ENCODE data around the gene IL18BP.

The IL18BP gene

DNA sequence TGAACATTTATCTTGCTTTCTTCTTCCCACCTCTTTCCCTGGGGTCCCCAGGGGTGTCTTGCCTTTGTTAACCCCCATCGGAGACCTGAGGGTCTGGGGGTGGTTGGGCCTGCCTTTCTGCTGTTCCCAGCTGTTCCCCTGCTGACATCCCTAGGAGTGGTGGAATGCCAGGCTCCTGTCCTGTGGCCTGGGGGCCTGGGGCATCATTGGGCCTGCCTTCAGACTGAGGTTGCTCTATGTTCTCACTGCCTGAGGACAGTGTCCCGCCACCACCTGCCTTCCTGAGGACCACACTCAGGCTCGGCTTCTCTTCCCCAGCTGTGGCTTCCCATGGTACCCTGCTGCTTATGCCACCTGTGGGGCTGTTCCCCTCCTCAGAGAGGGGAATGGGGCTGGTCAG lies 1.1 kb upstream of the IL18BP start:
- no peak for DNase-seq

DNA sequence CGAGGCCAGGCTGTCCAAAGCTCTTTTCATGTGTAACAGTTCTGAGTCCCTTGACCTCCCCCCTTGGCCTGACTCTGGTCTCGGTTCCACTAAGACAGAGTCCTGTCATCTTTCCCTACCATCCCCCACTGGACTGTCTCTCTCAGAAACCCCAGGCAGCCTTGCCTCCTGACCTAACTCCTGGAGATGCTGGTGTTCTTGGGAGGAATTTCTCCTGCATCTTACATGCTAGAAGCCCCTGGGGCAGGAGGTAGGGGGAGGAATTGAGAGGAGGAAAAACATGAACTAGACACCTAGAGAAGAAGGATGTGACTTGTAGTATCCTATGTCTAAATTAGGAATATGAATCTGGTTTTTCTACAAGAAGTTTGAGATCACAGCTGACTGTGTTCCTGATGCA lies 648 bp upstream of the IL18BP start:
- DNase-seq = no peak

DNA sequence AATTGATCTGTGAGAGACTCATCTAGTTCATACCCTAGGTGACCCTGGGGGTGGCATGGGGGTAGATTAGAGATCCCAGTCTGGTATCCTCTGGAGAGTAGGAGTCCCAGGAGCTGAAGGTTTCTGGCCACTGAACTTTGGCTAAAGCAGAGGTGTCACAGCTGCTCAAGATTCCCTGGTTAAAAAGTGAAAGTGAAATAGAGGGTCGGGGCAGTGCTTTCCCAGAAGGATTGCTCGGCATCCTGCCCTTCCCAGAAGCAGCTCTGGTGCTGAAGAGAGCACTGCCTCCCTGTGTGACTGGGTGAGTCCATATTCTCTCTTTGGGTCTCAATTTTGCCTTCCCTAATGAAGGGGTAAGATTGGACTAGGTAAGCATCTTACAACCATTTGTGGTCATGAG lies 653 bp downstream of the IL18BP start:
- DNase-seq = peak; percentile 20

DNA sequence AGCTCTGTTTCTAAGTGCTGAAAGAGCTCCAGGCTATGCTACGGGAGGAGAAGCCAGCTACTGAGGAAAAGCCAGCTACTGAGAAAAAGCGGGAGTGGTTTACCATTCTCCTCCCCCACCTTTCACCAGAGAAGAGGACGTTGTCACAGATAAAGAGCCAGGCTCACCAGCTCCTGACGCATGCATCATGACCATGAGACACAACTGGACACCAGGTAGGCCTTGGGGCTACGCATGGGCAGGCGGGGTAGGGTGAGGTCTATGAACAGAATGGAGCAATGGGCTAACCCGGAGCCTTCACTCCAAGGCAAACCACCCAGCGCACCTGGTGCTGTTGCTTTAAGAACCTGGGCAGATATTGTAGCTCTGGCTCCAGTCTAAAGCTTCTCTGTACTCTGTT lies 1.1 kb downstream of the IL18BP start:
- no peak for DNase-seq

DNA sequence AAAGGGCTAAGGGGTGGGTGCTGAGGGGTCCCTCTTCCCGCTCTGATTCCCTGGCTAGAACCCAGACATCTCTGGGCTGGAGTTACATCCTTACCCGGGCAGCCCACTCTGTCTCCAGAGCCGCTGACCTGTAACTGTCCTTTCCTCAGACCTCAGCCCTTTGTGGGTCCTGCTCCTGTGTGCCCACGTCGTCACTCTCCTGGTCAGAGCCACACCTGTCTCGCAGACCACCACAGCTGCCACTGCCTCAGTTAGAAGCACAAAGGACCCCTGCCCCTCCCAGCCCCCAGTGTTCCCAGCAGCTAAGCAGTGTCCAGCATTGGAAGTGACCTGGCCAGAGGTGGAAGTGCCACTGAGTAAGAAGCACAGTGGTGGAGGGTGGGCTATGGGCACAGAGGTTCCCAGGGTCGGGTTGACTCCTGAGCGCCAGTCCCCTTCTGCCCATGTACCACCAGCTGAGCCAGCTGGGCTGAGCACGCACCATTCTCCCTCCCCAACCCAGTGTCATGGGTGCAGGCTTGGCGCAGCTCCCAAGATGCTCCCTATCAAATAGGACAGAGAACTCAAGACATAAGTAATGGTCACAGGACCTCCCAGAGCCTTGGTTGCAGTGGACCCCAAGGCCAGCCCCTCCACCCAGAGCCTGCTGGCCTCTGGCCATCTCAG lies 1.6 kb downstream of the IL18BP start:
- DNase-seq = no peak

DNA sequence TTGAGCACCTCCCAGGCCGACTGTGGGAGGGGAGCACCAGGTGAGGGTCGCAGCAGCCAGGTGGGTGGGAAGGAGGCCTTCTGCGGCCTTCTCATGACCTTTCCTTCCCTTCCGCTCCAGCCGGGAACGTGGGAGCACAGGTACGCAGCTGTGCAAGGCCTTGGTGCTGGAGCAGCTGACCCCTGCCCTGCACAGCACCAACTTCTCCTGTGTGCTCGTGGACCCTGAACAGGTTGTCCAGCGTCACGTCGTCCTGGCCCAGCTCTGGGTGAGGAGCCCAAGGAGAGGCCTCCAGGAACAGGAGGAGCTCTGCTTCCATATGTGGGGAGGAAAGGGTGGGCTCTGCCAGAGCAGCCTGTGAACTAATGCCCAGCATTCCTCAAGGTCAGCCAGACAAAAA lies 2.6 kb downstream of the IL18BP start:
- DNase-seq = no peak

DNA sequence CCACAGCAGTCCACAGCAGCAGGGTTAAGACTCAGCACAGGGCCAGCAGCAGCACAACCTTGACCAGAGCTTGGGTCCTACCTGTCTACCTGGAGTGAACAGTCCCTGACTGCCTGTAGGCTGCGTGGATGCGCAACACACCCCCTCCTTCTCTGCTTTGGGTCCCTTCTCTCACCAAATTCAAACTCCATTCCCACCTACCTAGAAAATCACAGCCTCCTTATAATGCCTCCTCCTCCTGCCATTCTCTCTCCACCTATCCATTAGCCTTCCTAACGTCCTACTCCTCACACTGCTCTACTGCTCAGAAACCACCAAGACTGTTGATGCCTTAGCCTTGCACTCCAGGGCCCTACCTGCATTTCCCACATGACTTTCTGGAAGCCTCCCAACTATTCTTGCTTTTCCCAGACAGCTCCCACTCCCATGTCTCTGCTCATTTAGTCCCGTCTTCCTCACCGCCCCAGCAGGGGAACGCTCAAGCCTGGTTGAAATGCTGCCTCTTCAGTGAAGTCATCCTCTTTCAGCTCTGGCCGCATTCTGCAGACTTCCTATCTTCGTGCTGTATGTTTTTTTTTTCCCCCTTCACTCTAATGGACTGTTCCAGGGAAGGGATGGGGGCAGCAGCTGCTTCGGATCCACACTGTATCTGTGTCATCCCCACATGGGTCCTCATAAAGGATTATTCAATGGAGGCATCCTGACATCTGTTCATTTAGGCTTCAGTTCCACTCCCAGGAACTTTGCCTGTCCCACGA lies 3.3 kb downstream of the IL18BP start:
- peak; percentile 36 for DNase-seq

DNA sequence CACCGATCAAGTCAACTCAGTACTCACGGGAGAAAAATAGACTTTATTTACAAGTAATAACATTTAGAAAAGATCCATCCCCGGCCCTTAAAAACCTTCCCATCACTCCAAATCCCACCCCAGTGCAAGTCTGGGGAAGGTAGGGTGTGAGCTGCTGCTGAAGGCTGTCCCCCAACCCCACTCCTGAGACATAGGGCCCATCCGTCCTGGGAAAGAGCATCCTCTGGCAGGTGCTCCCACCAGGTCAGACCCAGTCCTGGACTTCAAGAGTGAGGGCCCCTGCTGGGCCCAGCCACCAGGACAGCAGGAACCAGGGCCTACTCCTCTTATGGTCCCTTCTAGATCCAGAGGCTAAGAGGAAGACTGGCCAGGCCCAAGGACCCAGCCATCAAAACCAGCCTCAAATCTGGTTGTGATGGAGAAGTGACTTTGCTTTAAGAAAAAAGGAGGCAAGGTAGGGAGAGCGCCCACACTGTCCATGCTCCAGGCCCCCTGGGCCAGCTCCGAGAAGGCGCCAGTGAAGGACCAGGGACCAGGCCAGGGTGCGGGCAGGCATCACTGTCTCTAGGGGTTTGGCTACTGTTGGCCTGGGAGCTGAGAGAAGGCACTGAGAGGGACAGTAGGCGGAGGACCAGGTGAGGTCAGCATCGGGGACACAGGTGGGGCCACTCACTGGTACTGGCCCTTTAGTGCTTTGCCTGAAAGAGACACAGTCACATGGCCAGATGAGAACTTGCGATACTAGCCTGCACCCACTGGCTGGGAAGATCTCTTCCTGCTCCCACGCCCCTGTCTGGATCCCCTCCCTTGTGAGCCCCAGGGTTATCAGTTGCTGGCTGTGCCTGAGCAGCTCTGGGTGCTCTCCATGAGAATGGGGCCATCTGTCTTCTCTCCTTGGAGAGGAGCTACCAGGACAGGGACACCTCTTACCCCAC lies 4.4 kb downstream of the IL18BP start:
- DNase-seq = no peak

DNA sequence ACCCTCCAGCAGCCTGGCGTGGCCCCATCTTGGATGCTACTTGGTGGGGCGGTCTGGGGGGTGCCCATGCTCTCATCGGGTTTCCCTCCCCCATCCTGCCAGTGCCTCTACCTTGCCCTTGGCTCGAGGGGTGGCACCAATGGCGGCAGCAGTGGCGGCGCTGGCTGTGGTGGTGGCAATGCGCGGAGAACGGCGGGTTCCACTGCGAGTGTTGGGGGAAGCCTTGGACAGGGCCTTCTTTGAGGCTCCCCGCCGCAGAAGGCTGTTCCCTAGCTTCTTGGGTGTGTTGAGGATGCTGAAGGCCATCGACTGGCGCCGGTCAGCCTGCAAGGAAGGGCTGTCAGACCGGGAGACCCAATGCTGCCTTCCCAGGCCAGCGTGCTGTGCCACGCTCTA lies 5.1 kb downstream of the IL18BP start:
- no peak for DNase-seq

DNA sequence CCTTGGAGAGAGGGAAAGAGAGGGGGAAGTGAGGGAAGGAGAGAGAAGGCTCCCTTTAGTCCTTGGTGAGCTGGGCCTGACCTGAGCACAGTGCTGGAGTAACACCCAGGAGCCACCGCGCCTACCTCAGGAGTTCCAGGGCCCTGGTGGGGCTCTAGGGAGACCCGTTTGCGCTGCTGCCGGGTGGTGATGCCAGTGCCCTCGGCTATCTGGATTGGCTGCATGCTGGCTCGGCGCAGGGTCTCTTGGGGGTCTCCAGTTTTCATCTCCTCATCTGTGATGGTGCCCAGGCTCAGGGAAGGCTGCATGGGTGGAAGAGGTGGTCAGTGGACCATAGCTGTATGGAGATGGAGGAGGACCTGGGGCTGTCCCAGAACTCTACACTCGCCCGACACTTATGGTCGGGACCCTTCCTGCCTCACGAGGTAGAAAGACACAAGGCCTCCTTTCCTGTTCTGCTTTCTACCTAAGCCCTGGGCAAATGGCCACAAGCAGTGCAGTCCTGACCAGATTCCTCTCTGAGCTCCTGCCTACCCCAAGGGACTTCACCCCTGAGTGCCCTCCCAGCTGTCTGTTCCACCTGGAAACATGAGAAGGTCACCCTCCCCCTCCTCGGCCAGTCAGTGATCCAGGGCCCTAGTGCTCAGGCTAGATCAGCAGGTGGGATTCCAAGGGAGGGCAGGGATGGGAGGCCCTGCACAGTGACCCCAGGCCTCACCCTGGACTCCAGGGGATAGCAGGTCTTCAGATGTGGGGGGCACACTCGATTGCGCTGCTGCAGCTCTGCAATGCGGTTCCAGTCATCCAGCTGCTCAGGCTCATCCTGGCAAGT lies 6.0 kb downstream of the IL18BP start:
- DNase-seq = no peak

DNA sequence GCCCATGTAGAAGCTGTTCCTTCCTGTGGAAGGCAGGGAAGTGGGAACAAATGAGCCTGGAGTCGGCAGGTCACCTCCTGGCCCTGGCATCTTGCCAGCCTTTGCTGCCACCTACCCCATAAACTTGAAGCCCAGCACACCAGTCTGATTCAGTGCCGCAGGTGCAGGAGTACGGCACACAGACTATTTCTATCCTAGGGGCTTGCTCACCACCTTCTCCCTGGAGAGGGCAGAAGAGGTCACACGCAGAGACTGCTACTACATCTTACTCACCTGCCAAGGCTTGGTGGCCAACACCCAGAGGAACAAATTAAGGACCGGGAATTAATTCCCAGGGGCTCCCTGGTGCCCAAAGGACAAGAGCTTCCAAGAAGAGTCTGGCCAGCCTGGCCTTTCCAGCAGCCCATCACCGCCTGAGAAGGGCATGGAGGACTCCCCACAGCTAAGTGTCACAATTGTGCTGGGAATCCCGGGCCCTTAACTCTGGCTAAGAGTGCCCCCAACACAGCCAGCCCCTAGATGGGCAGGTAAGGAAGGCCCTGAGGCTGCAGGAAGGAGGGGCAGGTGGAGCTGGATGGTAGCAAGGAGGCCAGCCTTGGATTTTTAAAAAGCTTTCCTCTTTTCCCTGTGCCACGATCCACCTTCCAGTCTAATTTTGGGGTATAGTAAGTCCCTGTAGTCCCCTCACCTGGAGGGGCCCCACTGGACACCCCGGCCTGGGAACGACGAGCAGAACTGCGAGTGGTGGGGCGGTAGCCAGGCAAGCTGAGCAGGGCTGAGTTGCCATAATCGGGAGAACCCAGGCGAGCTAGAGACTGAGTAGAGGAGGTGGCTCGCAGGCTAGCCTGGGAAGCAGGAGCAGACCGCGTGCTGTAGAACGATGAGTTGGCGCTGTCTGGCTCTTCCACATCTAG lies 6.9 kb downstream of the IL18BP start:
- no peak for DNase-seq

DNA sequence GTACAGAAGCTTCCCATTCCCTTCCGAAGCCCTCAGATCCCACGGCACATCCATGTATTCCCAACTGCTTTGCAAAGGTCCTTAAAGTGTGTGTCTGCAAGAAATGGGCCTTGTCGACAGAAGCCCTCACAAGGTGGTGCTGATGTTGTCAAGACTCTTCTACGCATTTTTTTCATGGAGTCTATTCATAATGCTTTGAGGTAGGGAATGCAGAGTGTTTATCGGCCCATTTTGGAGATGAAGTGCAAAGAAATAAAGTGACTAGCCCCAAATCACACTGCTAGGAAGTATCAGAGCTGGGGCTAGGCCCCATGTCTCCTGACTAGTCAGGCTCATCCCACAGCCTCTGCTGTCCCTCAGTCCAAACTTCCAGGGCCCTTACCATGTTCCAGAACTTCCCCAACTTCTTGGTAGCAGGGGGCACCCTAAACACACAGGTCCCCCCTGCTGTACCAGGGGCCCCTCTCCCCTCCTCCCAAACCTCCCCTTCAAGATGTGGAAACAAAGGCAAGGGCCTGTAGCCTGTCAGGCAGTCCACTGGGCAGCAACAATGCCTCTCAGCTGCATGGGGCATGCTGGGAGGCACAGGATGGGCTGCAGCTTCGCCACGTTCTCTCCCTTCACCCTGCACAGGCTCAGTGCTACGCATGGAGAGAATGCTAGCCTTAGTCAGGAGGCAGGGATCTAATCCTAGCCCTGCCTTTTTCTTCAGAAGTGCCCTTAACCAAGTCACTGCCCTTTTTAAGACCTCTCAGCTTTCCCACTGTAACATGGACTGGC lies 7.8 kb downstream of the IL18BP start:
- no peak for DNase-seq

DNA sequence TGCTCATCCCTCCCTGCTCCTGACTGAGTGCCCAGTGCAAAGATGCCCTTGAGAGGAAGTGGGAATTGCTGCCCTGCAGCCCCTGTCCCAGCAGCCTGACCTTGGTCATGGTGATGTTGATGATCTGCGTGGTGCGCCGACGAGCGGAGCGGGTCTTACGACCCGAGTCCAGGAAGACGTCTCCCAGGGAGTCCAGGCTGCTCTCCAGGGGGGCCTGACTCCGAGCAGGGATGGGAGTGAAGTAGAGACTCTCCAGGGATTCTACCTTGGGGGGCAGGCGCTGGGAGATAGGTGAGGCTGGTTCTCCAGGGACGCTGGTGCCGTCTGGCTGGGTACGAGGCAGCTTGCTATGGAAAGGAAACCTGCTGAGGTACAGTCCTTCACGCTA lies 8.4 kb downstream of the IL18BP start:
- DNase-seq = no peak

DNA sequence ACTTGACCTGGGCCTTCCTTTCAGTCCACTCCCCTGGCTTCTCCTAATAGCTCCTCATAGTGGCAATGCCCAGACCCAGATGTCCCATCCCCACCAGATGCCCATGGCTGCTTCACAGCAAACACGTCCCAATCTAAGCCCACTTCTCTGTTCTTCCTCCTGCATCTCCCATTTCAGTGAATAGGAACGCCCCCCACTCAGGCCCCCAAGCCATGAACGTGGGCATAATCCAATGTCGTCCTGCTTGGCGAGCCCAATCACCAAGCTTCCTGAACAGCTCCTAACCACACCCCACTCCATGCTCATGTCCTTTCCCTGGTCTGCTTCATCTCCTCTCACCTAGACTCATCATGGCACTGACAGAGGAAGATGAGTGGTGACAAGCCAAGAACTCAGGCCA lies 8.9 kb downstream of the IL18BP start:
- no peak for DNase-seq

DNA sequence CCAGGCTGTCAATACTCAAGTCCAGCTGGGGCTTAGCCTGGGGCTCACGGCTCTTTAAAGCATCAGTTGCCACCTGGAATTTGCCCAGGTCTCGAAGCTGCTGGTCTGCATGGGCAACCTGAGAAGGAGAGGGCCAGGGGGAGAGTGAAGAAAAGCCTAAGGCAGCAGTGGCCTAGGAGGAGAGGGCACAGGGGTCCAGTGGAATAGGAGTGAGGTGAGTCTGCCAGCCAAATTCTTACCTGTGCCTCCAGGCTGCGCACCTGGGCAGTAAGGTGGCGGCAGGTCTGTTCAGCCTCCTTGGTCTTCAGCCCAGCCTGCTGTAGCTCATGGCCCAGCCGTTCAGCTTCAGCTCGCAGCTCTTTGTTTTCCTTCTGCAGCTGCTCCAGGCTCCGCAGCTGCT lies 10.0 kb downstream of the IL18BP start:
- DNase-seq = no peak

DNA sequence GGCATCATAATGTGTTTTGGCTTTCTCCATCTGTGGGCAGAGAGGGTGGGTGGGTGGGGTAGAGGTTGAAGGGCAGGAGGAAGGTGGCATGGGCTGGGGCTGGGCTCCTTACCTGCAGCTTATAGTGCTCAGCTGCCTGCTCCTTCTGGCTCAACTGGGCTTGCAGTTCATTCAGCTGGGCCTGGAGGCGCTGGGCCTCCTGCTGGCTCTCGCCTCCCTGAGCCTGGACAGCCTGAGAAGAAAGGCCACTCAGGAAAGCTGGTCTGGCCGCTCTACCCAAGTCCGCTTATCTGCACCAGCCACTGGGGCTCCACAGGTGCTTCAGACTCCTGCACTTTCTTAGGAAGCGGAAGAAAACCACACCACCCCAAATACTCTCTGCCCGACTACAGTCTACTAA lies 10.4 kb downstream of the IL18BP start:
- DNase-seq = no peak

DNA sequence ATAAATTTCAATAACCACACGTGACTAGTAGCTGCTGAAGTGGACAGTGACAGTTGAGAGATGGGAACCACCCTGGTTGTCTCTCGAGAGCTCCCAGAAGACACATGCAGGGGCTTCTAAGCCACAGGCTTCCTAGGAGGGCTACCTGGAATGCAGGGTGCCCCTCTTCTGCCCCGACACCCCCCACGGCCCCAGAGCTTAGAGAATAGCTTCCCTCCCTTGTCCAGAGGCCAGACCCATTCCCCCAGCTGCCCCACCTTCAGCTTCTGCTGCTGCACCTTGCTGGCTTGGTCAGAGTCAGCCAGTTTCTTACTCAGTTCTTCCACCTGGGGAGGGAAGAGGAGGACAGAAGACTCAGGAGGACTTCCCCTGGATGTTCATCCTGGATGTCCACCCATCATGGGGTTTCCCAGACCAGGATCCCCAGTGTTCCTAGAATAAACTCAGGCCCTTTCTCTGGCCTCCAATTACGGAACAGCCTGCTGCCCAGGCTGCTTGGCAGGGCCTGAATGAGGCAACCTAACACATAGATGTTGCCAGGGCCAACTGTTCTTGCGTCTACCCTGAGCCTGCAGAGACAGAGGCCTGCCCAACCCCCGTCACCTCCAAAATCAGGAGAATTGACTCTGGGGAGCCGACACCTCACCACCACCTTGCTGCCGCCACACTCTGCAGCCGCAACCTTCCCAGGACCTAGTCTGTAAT lies 12.0 kb downstream of the IL18BP start:
- no peak for DNase-seq

DNA sequence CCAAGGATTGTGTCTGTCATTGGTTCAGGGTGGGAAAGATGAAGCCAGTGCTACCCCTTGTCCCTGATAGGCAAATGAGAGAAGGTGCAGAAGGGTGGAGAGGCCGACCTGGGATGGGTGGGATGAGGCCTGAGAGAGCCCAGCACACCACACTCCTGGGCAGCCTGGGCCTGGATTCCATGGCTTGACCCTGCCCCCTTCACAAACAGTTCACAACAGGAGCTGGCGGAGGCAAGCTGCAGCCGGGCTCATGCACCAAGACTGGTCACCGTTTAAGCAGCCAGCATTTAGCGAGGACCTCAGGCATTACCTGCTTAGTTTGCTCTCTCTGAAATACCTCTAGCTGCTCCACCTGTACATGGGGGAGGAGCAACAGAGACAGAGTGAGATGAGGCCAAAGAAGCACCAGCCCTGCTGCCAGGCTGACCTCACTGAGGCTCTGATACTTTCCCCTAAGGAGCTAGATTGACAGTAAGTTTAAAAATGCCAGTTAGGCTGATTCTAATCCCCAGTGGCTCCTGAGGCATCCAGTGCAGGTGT lies 13.5 kb downstream of the IL18BP start:
- DNase-seq = no peak

DNA sequence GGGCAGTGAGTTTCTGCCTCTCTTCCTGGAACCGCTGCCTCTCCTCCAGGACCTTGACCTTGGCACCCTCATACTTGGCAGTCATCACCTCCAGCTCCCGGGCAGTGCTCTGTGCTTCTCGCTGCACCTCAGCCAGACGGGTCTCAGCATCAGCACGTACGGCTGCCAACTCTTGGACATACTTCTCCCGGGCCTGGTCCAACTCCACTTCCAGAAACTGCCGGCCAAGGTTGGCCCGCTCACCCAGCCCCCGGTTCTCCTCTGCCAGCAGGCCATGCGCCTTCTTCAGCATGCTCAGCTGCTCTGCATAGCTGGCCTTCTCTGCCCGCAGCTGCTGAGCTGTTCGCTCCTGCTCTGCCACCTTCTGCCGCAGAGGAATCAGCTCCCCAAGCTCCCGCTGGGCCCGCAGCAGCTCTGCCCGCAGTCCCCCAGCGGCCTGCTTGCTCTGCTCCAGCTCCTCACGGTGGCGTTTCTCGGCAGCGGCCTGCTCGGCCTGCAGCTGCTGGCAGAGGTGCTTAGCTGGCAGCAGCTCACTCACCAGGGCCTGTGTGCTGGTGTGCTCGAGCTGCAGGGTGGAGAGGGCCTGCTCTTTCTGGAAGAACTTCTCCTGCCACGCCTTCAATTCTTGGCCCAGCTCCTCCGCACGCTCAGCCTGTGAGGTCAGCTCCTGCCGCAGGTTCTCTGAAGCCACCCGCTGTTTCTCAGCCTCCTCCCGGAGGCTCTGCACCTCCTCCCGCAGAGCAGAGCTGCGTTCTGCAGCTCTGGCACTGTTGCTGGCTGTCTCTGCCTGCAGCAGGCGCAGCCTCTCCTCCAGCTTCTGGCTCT lies 14.4 kb downstream of the IL18BP start:
- peak; percentile 42 for DNase-seq
